ENCODE results near the gene RASSF5. TPM values are rescaled to one million over a fixed set of nuclear protein-coding genes. Genes with fewer than 3 reads are reported as not detected.

RASSF5 gene
- total and polyA plus RNA-seq, 9 of the 15 experiments (the other 6 are each of a cell fraction or from before 2014, with no cell fraction given) = 6.1 to 41.0 (median 25.2) TPM

DNA sequence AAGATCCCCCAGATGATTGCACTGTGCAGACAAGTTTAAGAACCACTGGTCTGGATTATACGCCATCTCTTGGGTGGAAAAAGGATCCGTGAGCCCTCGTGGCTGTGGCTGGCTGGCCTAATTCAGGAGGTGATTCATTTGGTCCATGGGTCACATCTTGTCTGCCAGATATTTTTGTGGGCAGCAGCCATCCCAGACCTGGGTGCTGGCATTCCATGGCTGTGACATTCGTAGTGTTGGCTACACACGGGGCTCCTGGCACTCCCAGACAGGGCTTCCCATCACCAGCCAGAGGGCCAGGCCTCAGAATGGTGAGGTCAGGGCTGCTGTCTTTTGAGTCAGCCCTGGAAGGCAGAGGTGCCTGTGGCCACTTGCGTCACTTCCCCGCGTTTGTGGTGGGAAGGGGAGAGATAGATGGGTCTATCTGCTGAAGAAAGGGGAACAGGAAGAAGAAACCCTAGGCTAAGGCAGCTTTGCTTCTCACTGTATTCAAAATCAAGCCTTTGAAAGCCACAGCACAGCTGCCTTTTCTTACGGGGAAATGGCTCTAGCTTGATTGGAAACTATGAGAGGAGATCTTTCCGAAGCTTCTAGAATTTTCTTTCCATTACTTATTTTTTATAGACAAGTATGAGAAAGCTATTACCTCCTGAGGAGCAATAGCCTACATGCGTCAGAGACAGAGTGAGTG, 72.6 kb downstream of the RASSF5 start (continued):
- TF ChIP-seq U2AF2 (optimal IDR thresholded peaks at IDR 0.05; ENCODE audit: low read depth, low read length) (no peak), ZFP30 (CRISPR knock-in tag; IDR thresholded peaks at IDR 0.05; ENCODE audit: borderline replicate concordance) (no peak), CBFB (CRISPR knock-in tag; IDR thresholded peaks at IDR 0.05) (no peak), POLR3A (IDR thresholded peaks at IDR 0.05; ENCODE audit: borderline replicate concordance, extremely low read depth, insufficient read depth, insufficient read length) (no peak), SP2 (IDR thresholded peaks at IDR 0.05; ENCODE audit: extremely low read depth, low read depth, low read length, poor library complexity, severe bottlenecking) (no peak), FOXJ2 (tag; IDR thresholded peaks at IDR 0.05) (no peak), RBM34 (IDR thresholded peaks at IDR 0.05; ENCODE audit: borderline replicate concordance, insufficient read depth, low read length) (no peak), ERF (CRISPR knock-in tag; IDR thresholded peaks at IDR 0.05) (no peak), KDM5B (IDR thresholded peaks at IDR 0.05; ENCODE audit: insufficient replicate concordance, low read depth, low read length) (no peak), DACH1 (IDR thresholded peaks at IDR 0.05; ENCODE audit: partially characterized antibody) (no peak), ZKSCAN3 (CRISPR knock-in tag; IDR thresholded peaks at IDR 0.05) (no peak), BRD4 (IDR thresholded peaks at IDR 0.05) (no peak), HNRNPK (IDR thresholded peaks at IDR 0.05; ENCODE audit: low read depth, low read length, poor library complexity, severe bottlenecking) (no peak), YY1 (IDR thresholded peaks at IDR 0.05; ENCODE audit: borderline replicate concordance in 1 of 3, control insufficient read depth in 1 of 3, extremely low read depth in 1 of 3, insufficient read depth in 3 of 3, insufficient read length in 1 of 3, insufficient replicate concordance in 2 of 3, low read depth in 1 of 3, low read length in 2 of 3) (no peak), ZNF253 (CRISPR knock-in tag; conservative IDR thresholded peaks at IDR 0.05) (no peak), ZNF696 (CRISPR knock-in tag; conservative IDR thresholded peaks at IDR 0.05) (no peak), IFI16 (CRISPR knock-in tag; IDR thresholded peaks at IDR 0.05) (no peak), ZNF41 (CRISPR knock-in tag; conservative IDR thresholded peaks at IDR 0.05) (no peak)
- TF ChIP-seq, protein P1, sequence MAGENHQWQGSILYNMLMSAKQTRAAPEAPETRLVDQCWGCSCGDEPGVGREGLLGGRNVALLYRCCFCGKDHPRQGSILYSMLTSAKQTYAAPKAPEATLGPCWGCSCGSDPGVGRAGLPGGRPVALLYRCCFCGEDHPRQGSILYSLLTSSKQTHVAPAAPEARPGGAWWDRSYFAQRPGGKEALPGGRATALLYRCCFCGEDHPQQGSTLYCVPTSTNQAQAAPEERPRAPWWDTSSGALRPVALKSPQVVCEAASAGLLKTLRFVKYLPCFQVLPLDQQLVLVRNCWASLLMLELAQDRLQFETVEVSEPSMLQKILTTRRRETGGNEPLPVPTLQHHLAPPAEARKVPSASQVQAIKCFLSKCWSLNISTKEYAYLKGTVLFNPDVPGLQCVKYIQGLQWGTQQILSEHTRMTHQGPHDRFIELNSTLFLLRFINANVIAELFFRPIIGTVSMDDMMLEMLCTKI (IDR thresholded peaks at IDR 0.05; ENCODE audit: partially characterized antibody) = no peak
- TF ChIP-seq, protein P2, sequence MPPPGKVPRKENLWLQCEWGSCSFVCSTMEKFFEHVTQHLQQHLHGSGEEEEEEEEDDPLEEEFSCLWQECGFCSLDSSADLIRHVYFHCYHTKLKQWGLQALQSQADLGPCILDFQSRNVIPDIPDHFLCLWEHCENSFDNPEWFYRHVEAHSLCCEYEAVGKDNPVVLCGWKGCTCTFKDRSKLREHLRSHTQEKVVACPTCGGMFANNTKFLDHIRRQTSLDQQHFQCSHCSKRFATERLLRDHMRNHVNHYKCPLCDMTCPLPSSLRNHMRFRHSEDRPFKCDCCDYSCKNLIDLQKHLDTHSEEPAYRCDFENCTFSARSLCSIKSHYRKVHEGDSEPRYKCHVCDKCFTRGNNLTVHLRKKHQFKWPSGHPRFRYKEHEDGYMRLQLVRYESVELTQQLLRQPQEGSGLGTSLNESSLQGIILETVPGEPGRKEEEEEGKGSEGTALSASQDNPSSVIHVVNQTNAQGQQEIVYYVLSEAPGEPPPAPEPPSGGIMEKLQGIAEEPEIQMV (tag; conservative IDR thresholded peaks at IDR 0.05; ENCODE audit: low read depth) = no peak
- TF ChIP-seq, protein P3, sequence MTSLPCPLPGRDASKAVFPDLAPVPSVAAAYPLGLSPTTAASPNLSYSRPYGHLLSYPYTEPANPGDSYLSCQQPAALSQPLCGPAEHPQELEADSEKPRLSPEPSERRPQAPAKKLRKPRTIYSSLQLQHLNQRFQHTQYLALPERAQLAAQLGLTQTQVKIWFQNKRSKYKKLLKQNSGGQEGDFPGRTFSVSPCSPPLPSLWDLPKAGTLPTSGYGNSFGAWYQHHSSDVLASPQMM (CRISPR knock-in tag; IDR thresholded peaks at IDR 0.05) = no peak
- TF ChIP-seq, protein P4, sequence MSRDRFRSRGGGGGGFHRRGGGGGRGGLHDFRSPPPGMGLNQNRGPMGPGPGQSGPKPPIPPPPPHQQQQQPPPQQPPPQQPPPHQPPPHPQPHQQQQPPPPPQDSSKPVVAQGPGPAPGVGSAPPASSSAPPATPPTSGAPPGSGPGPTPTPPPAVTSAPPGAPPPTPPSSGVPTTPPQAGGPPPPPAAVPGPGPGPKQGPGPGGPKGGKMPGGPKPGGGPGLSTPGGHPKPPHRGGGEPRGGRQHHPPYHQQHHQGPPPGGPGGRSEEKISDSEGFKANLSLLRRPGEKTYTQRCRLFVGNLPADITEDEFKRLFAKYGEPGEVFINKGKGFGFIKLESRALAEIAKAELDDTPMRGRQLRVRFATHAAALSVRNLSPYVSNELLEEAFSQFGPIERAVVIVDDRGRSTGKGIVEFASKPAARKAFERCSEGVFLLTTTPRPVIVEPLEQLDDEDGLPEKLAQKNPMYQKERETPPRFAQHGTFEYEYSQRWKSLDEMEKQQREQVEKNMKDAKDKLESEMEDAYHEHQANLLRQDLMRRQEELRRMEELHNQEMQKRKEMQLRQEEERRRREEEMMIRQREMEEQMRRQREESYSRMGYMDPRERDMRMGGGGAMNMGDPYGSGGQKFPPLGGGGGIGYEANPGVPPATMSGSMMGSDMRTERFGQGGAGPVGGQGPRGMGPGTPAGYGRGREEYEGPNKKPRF (IDR thresholded peaks at IDR 0.05; ENCODE audit: low read depth, low read length) = no peak

All from K562 (cell line).